GM12865 (cell line): Measurements from ENCODE around the gene SYNPO.

Experiments used
- DNase-seq: peaks from one replicate; pipeline ENCODE4 v3.0.0; 2010; ENCODE audit warnings: low read depth
- H3K4me3 ChIP-seq: 2 replicates; pipeline ENCODE4 v1.5.1; 2011; ENCODE audit warnings: mild to moderate bottlenecking, low read depth, low read length, control low read depth
- CTCF ChIP-seq: IDR thresholded peaks from 2 replicates; pipeline ENCODE4 v1.5.1; 2011; ENCODE audit warnings: low read length, control low read depth, low read depth, inconsistent platforms; ENCODE audit not compliant: insufficient read depth; ENCODE audit errors: missing control alignments

SYNPO gene

GRCh38 chr5:150658121-150658520, 17.7 kb downstream of the SYNPO start:
- H3K4me3 ChIP-seq, result no peak overlapping the region
- no peak for TF ChIP-seq CTCF
- no peak for DNase-seq

GRCh38 chr5:150658699-150659265, 18.3 kb downstream of the SYNPO start:
- TF ChIP-seq CTCF, result no peak
- DNase-seq, result no peak
- H3K4me3 ChIP-seq, result no peak overlapping the region

- TF ChIP-seq CTCF, result no peak
- no peak overlapping the region for H3K4me3 ChIP-seq
- DNase-seq, result no peak
Observed at GRCh38 chr5:150659360-150660107, 19.1 kb downstream of the SYNPO start.

GRCh38 chr5:150660108-150660831, 19.8 kb downstream of the SYNPO start:
- H3K4me3 ChIP-seq, result no peak overlapping the region
- no peak for TF ChIP-seq CTCF
- DNase-seq, result no peak

- DNase-seq, result no peak
- no peak for TF ChIP-seq CTCF
- H3K4me3 ChIP-seq, result no peak within 1 kb of the TSS
Observed at GRCh38 chr5:150661086-150661485, 20.6 kb downstream of the SYNPO start, which contains the start of gene MYOZ3. Gene MYOZ3, plus strand, starts transcription at chr5:150661251. Its CDS starts 1,691 bp downstream, at chr5:150662942.

- DNase-seq, result no peak
- H3K4me3 ChIP-seq, result no peak overlapping the region
- no peak for TF ChIP-seq CTCF
Observed at GRCh38 chr5:150661821-150662596, 21.5 kb downstream of the SYNPO start.
